ENCODE results near the gene CBX8.
"Not testable (repeated sequence)": the region's sequence is repeated elsewhere in the genome, so short reads cannot be mapped to it uniquely, and the experiment has no call there.

CBX8 gene

DNA sequence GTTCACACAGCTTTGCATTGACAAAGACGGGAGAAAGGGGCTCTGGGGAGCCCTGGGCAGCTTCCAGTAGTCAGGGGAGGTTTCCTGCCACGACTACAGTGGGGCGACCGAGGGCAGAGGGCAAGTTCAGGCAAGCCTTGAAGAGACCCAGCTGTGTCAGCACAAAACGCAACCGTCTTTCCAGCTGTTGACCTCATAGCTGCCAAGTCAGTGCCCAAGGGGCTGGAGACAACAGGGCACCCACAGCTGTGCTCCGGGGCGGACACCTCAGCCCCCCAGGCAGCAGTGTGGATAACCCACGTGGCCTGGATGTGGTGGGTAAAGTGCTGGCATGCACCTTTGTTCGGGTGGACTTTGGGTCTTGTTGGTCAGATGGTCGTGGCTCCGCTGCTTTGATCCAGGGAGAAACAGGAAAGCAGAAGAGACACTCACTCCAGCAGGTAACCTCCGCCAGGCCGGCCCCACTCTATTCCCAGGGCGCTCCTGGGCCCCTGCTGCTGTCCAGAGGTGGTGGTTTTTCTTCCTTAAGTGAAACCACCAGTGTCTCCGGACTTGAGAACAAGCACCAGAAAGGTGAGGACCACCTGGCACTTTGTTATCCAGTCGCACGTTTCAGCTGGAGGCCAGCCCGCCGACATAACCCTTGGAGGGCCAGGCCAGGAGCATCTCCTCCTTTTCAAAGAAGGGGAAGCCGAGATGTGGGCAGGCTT lies 36.5 kb downstream of the CBX8 start:
- TF ChIP-seq, protein P1, sequence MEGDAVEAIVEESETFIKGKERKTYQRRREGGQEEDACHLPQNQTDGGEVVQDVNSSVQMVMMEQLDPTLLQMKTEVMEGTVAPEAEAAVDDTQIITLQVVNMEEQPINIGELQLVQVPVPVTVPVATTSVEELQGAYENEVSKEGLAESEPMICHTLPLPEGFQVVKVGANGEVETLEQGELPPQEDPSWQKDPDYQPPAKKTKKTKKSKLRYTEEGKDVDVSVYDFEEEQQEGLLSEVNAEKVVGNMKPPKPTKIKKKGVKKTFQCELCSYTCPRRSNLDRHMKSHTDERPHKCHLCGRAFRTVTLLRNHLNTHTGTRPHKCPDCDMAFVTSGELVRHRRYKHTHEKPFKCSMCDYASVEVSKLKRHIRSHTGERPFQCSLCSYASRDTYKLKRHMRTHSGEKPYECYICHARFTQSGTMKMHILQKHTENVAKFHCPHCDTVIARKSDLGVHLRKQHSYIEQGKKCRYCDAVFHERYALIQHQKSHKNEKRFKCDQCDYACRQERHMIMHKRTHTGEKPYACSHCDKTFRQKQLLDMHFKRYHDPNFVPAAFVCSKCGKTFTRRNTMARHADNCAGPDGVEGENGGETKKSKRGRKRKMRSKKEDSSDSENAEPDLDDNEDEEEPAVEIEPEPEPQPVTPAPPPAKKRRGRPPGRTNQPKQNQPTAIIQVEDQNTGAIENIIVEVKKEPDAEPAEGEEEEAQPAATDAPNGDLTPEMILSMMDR (IDR thresholded peaks at IDR 0.05; ENCODE audit: low read depth, low read length, missing control alignments), result no peak
- no peak for DNase-seq (ENCODE audit: extremely low read depth, low read depth)
- no peak overlapping the region for H3K4me3 ChIP-seq (replicated peaks; ENCODE audit: low read depth, low read length)

DNA sequence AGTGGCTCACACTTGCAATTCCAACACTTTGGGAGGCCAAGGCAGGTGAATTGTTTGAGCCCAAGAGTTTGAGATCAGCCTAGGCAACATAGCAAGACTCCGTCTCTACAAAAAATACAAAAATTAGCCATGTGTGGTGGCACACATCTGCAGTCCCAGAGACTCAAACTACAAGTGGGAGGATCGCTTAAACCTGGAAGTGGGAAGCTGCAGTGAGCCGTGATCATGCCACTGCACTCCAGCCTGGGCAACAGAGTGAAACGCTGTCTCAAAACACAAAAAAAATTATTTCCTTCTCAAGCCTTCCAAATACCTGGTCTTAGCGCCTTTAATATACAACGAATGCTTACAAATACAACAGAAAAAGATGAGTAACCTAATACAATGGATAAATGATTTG lies 38.6 kb downstream of the CBX8 start:
- no peak for DNase-seq (ENCODE audit: extremely low read depth, low read depth)
- H3K4me3 ChIP-seq (replicated peaks; ENCODE audit: low read depth, low read length), result no peak overlapping the region
- TF ChIP-seq, protein P1 (IDR thresholded peaks at IDR 0.05; ENCODE audit: low read depth, low read length, missing control alignments), result no peak

DNA sequence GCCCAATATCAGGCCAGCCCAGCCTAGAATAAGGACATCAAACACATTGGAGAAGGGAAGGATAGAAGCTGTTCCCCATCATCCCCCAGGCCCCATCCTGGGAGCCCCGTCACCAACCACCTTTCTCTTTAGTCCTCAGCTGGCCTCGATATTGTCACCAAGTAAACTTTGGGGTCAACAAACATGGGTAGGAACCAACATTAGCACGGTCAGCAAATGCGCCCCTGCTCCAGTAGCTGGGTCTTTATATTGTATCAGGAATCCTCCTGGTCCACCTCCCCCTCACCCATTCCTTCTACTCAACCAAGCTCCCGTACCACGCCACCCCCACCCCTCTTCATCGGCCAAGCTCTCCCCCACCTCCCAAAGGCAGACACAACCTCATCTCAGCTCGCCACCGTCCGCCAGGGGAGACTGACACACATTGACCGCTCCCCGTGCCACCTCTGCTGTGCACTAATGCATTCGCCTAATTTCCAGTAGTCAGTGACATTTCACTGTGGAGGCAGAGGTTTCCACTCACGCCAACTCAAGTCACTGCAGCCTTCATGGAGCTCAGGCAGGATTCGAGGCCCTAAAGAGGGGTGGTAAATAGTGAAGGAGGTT lies 39.6 kb downstream of the CBX8 start:
- H3K4me3 ChIP-seq (replicated peaks; ENCODE audit: low read depth, low read length), result no peak overlapping the region
- TF ChIP-seq, protein P1 (IDR thresholded peaks at IDR 0.05; ENCODE audit: low read depth, low read length, missing control alignments), result no peak
- DNase-seq (ENCODE audit: extremely low read depth, low read depth), result no peak

GRCh38 chr17:79755591-79755990 lies 41.3 kb downstream of the CBX8 start:
- DNase-seq (ENCODE audit: extremely low read depth, low read depth), result no peak
- TF ChIP-seq, protein P1 (IDR thresholded peaks at IDR 0.05; ENCODE audit: low read depth, low read length, missing control alignments), result no peak
- H3K4me3 ChIP-seq (replicated peaks; ENCODE audit: low read depth, low read length), result no peak overlapping the region

GRCh38 chr17:79754903-79755302 lies 42.0 kb downstream of the CBX8 start:
- H3K4me3 ChIP-seq (replicated peaks; ENCODE audit: low read depth, low read length); DNase-seq (ENCODE audit: extremely low read depth, low read depth): not testable (repeated sequence)

DNA sequence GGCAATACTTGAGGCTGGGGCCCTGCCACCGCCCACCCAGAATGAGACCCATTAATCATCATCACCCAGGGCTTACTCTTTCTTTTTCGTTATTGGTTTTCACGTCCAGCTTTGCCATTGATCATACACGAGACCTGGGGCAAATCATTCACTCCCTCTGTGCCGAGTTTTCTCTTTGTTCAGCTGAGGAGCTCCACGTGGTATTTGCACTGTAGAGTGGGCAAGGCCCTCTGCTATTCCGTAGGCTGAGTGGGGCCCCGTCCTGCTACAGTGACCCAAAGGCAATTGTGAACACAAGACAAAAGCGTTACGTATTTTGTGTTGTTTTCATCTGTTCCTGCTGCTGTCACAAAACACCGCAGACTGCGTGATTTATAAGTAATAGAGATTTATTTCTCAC lies 42.5 kb downstream of the CBX8 start:
- TF ChIP-seq, protein P1 (IDR thresholded peaks at IDR 0.05; ENCODE audit: low read depth, low read length, missing control alignments), result no peak
- no peak for DNase-seq (ENCODE audit: extremely low read depth, low read depth)
- no peak overlapping the region for H3K4me3 ChIP-seq (replicated peaks; ENCODE audit: low read depth, low read length)

DNA sequence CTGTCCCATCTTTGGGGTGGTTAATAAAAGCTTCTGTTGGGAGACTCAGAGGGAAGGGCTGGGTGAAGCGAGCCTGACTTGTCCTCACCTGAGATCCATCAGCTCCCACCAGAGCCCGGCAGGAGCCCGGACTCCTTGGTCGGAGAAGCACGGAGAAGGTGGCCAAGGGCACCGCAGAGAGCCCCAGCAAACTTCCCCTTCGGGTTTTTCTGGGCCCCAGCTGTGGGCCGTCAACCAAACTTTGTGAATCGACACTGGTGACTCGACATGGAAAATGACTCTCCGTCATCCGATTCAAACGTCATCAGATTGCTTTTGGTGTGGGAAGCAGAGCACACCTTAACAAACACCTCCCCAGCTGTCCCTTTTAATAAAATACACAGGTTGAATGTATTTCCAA lies 44.7 kb downstream of the CBX8 start:
- DNase-seq (ENCODE audit: extremely low read depth, low read depth), result no peak
- no peak overlapping the region for H3K4me3 ChIP-seq (replicated peaks; ENCODE audit: low read depth, low read length)

More for the DNA sequence above, 44.7 kb downstream of the CBX8 start:
- TF ChIP-seq, protein P1 (IDR thresholded peaks at IDR 0.05; ENCODE audit: low read depth, low read length, missing control alignments), result no peak

All from HFF-Myc (cell line).